ENCODE measurements around the gene SMIM30. TPM values are rescaled to one million over a fixed set of nuclear protein-coding genes. Genes with fewer than 3 reads are reported as not detected.

Gene SMIM30
- total and polyA plus RNA-seq, 10 of the 15 experiments (the other 5 are each of a cell fraction or from before 2014, with no cell fraction given) = 42.2 to 258 (median 96.9) TPM

- H3K9ac ChIP-seq (ENCODE audit: control insufficient read depth, insufficient read depth, low read length) = no peak overlapping the region
- no peak overlapping the region for H3K27ac ChIP-seq (ENCODE audit: control insufficient read depth, insufficient read depth)
- H3K9me3 ChIP-seq (replicated peaks; ENCODE audit: control insufficient read depth, insufficient read depth, low read length) = no peaks in the 10 kb centered on the region
- H3K4me3 ChIP-seq = no peak overlapping the region
- ChIA-PET RAD21 (ENCODE audit: unreplicated experiment) (no interaction called here), SMC1A (ENCODE audit: uncharacterized antibody, unreplicated experiment) (interaction anchor here (1.4 to 1.8 kb wide), 2 partner anchors 16 to 46 kb away, joined by 4 to 6 read pairs; no protein-coding TSS in a partner anchor), CTCF (no interaction called here), POLR2A (no interaction called here)
- H3K4me2 ChIP-seq (ENCODE audit: control insufficient read depth, insufficient read depth) = no peak overlapping the region
- H3K79me2 ChIP-seq (ENCODE audit: control insufficient read depth, insufficient read depth, low read length) = no peaks in the 10 kb centered on the region
- intact Hi-C loops (cut with micrococcal nuclease; ENCODE audit: unreplicated experiment) = no loop called here
- no peak for TF ChIP-seq SMAD5 (IDR thresholded peaks at IDR 0.05; ENCODE audit: low read depth)
- DNase-seq (ENCODE audit: low read depth, low spot score) = no peak
- no peak for ATAC-seq
- in situ Hi-C loops (cut with MboI) = no loop called here
- H3K27me3 ChIP-seq (replicated peaks in 1 of 2; ENCODE audit: control insufficient read depth in 2 of 2, insufficient read depth in 2 of 2, low read length in 1 of 2) = no peaks in the 10 kb centered on the region
- H4K20me1 ChIP-seq (ENCODE audit: control insufficient read depth, insufficient read depth) = no peaks in the 10 kb centered on the region
- peaks cover 6% of the 10 kb centered on the region; the same call in 1 of the 2 replicates for H3K4me1 ChIP-seq (ENCODE audit: control insufficient read depth, insufficient read depth, low read length)
- BruUV-seq (replicated peaks) = no TSS peak
- H2AFZ ChIP-seq (ENCODE audit: control insufficient read depth, low read depth, low read length) = no peak overlapping the region
- no peak for FAIRE-seq
- WGBS (ENCODE audit: insufficient coverage, insufficient replicate concordance, low lambda C conversion rate, missing lambda C conversion rate) = 40% methylated on average over 4 of the region's 4 CpGs
- H3K36me3 ChIP-seq (ENCODE audit: control insufficient read depth in 2 of 2, insufficient read depth in 2 of 2, low read length in 1 of 2) = no peaks in the 10 kb centered on the region
Measured at GRCh38 chr7:113140956-113141355, 22.6 kb upstream of the SMIM30 start.

GRCh38 chr7:113137241-113137640, 18.9 kb upstream of the SMIM30 start:
- Histone ChIP-seq H2AFZ (ENCODE audit: control insufficient read depth, low read depth, low read length) (no peak overlapping the region), H3K4me3 (no peak overlapping the region), H3K4me2 (ENCODE audit: control insufficient read depth, insufficient read depth) (no peak overlapping the region), H3K4me1 (ENCODE audit: control insufficient read depth, insufficient read depth, low read length) (no peaks in the 10 kb centered on the region), H3K79me2 (ENCODE audit: control insufficient read depth, insufficient read depth, low read length) (no peaks in the 10 kb centered on the region), H3K36me3 (ENCODE audit: control insufficient read depth in 2 of 2, insufficient read depth in 2 of 2, low read length in 1 of 2) (no peaks in the 10 kb centered on the region), H3K27ac (ENCODE audit: control insufficient read depth, insufficient read depth) (no peak overlapping the region), H3K9me3 (replicated peaks; ENCODE audit: control insufficient read depth, insufficient read depth, low read length) (no peaks in the 10 kb centered on the region), H4K20me1 (ENCODE audit: control insufficient read depth, insufficient read depth) (no peaks in the 10 kb centered on the region), H3K9ac (ENCODE audit: control insufficient read depth, insufficient read depth, low read length) (no peak overlapping the region), H3K27me3 (replicated peaks in 1 of 2; ENCODE audit: control insufficient read depth in 2 of 2, insufficient read depth in 2 of 2, low read length in 1 of 2) (no peaks in the 10 kb centered on the region; a peak in 1 of 4 replicates)
- RAD21 ChIA-PET (ENCODE audit: unreplicated experiment) = no interaction called here
- no peak for FAIRE-seq
- CTCF ChIA-PET = interaction anchor here (1.2 kb wide), 1 partner anchor 22 kb away, joined by 3 read pairs; no protein-coding TSS in a partner anchor
- POLR2A ChIA-PET = interaction anchor here (1.6 kb wide), 1 partner anchor 12 kb away, joined by 3 read pairs; no protein-coding TSS in a partner anchor
- in situ Hi-C loops (cut with MboI) = no loop called here
- no TSS peak for BruUV-seq (replicated peaks)
- intact Hi-C loops (cut with micrococcal nuclease; ENCODE audit: unreplicated experiment) = no loop called here
- 24% methylated on average over 2 of the region's 2 CpGs for WGBS (ENCODE audit: insufficient coverage, insufficient replicate concordance, low lambda C conversion rate, missing lambda C conversion rate)
- SMC1A ChIA-PET (ENCODE audit: uncharacterized antibody, unreplicated experiment) = interaction anchor here (0.8 kb wide), 1 partner anchor 12 kb away, joined by 3 read pairs; no protein-coding TSS in a partner anchor
- no peak for DNase-seq (ENCODE audit: low read depth, low spot score)
- ATAC-seq = no peak
- no peak for TF ChIP-seq JUND (IDR thresholded peaks at IDR 0.05; ENCODE audit: low read depth, low read length)
- TF ChIP-seq POLR2AphosphoS5 (IDR thresholded peaks at IDR 0.05; ENCODE audit: low read length) = no peak
- no peak for TF ChIP-seq TCF7 (IDR thresholded peaks at IDR 0.05; ENCODE audit: borderline replicate concordance)
- no peak for TF ChIP-seq CEBPZ (IDR thresholded peaks at IDR 0.05; ENCODE audit: low read depth, low read length)
- TF ChIP-seq MXI1 (IDR thresholded peaks at IDR 0.05; ENCODE audit: low read depth, low read length) = no peak
- TF ChIP-seq IRF3 (IDR thresholded peaks at IDR 0.05) = no peak
- no peak for TF ChIP-seq SMAD5 (IDR thresholded peaks at IDR 0.05; ENCODE audit: low read depth)
- TF ChIP-seq CREB1 (IDR thresholded peaks at IDR 0.05; ENCODE audit: low read depth) = no peak
- no peak for TF ChIP-seq RELB (IDR thresholded peaks at IDR 0.05; ENCODE audit: low read depth)
- no peak for TF ChIP-seq ZSCAN29 (IDR thresholded peaks at IDR 0.05)
- no peak for TF ChIP-seq FOXK2 (IDR thresholded peaks at IDR 0.05)
- TF ChIP-seq IRF4 (IDR thresholded peaks at IDR 0.05; ENCODE audit: low read depth, low read length) = no peak
- no peak for TF ChIP-seq NR2C2 (IDR thresholded peaks at IDR 0.05; ENCODE audit: borderline replicate concordance, control insufficient read depth, insufficient read length, low read depth)
